GM12878 (cell line): ENCODE results near the gene FBXW8. TPM values are rescaled to one million over a fixed set of nuclear protein-coding genes. Genes with fewer than 3 reads are reported as not detected.

ENCODE experiments used
- ATAC-seq: fragments of 200-7000 bp; cut with Tn5 transposase; 3 replicates; pipeline ENCODE4 v1.9.1; 2020; ENCODE audit warnings: mild to moderate bottlenecking, moderate library complexity
- BruUV-seq: library from RNA; stranded (reverse); fragments of 400-500 nt; replicated peaks from 2 replicates; lab custom pipeline; 2021; lab: Mats Ljungman, UMichigan
- CTCF ChIA-PET: fragments of 300-600 bp; sonication (Branson Sonifier 250); formaldehyde crosslinking; extraction: SDS; loops from one replicate; lab custom pipeline; 2021; ENCODE audit warnings: inconsistent platforms; lab: Yijun Ruan, JAX
- POLR2A ChIA-PET: fragments of 350-600 bp; formaldehyde crosslinking; extraction: SDS; loops from one replicate; lab custom pipeline; 2021; ENCODE audit warnings: inconsistent platforms; lab: Charles Lee
- RAD21 ChIA-PET: fragments of 300-600 bp; sonication (Branson Sonifier 250); formaldehyde crosslinking; loops from one replicate; lab custom pipeline; 2023; ENCODE audit warnings: antibody characterized with exemption; ENCODE audit not compliant: unreplicated experiment; lab: Charles Lee
- SMC1A ChIA-PET: fragments of 300-600 bp; sonication (Branson Sonifier 250); formaldehyde crosslinking; loops from one replicate; lab custom pipeline; 2023; ENCODE audit not compliant: unreplicated experiment, uncharacterized antibody; lab: Charles Lee
- DNase-seq: peaks from one replicate; pipeline ENCODE4 v3.0.0-alpha.2; 2011; ENCODE audit warnings: low read depth, low spot score
- FAIRE-seq: peaks from 3 replicates; lab custom pipeline; 2011; peaks lifted over from hg19 to GRCh38; lab: Jason Lieb, UNC
- H2AFZ ChIP-seq: 2 replicates; pipeline ENCODE4 v1.6.0; 2011; ENCODE audit warnings: low read depth, low read length, control low read depth; ENCODE audit not compliant: control insufficient read depth
- H3K27ac ChIP-seq: 2 replicates; pipeline ENCODE4 v1.5.1; 2011; ENCODE audit warnings: control low read depth; ENCODE audit not compliant: control insufficient read depth, insufficient read depth
- H3K27me3 ChIP-seq, 2 experiments: replicated peaks in 1 of 2; 2 replicates each; pipeline versions ENCODE4 v1.6.0 to v1.6.1; 2011; ENCODE audit warnings: low read length in 1 of 2; ENCODE audit not compliant: control insufficient read depth in 2 of 2, insufficient read depth in 2 of 2
- H3K36me3 ChIP-seq, 2 experiments: 2 replicates each; pipeline ENCODE4 v1.5.1; 2011; ENCODE audit warnings: low read length in 1 of 2; ENCODE audit not compliant: control insufficient read depth in 2 of 2, insufficient read depth in 2 of 2
- H3K4me1 ChIP-seq: 2 replicates; pipeline ENCODE4 v1.6.1; 2011; ENCODE audit warnings: mild to moderate bottlenecking, low read length, moderate library complexity, mixed read lengths; ENCODE audit not compliant: control insufficient read depth, insufficient read depth
- H3K4me2 ChIP-seq: 2 replicates; pipeline ENCODE4 v1.6.0; 2011; ENCODE audit warnings: control low read depth; ENCODE audit not compliant: control insufficient read depth, insufficient read depth
- H3K4me3 ChIP-seq: fragments of 200-600 bp; sonication (generic); 2 replicates; pipeline ENCODE4 v1.5.1; 2016
- H3K79me2 ChIP-seq: 2 replicates; pipeline ENCODE4 v1.6.0; 2011; ENCODE audit warnings: low read length; ENCODE audit not compliant: control insufficient read depth, insufficient read depth
- H3K9ac ChIP-seq: 2 replicates; pipeline ENCODE4 v1.8.0; 2011; ENCODE audit warnings: low read length, control low read depth, mixed read lengths; ENCODE audit not compliant: control insufficient read depth, insufficient read depth
- H3K9me3 ChIP-seq: replicated peaks from 3 replicates; pipeline ENCODE4 v1.5.1; 2011; ENCODE audit warnings: mild to moderate bottlenecking, low read length; ENCODE audit not compliant: control insufficient read depth, insufficient read depth
- H4K20me1 ChIP-seq: 2 replicates; pipeline ENCODE4 v1.6.0; 2011; ENCODE audit not compliant: control insufficient read depth, insufficient read depth
- CEBPB ChIP-seq, 2 experiments: fragments of 150-350 bp in 1 of 2; IDR thresholded peaks; 2 replicates each; pipeline ENCODE4 v1.6.1; 2012 to 2014; ENCODE audit warnings: low read depth in 2 of 2, low read length in 2 of 2, borderline replicate concordance in 1 of 2, inconsistent platforms in 1 of 2
- NFXL1 ChIP-seq: fragments of 450-650 bp; IDR thresholded peaks from 2 replicates; pipeline ENCODE4 v1.6.1; 2017; ENCODE audit warnings: antibody characterized with exemption, mild to moderate bottlenecking, borderline replicate concordance
- NR2F1 ChIP-seq: fragments of 450-650 bp; conservative IDR thresholded peaks from 2 replicates; pipeline ENCODE4 v1.6.1; 2017; ENCODE audit warnings: mild to moderate bottlenecking
- SIX5 ChIP-seq: IDR thresholded peaks from 2 replicates; pipeline ENCODE4 v1.6.1; 2011; ENCODE audit warnings: mild to moderate bottlenecking, low read depth, low read length, moderate library complexity; ENCODE audit not compliant: severe bottlenecking
- STAT3 ChIP-seq: IDR thresholded peaks from 2 replicates; pipeline ENCODE4 v1.6.1; 2011; ENCODE audit warnings: low read depth, low read length, improper control_type of control experiment
- WRNIP1 ChIP-seq: IDR thresholded peaks from 2 replicates; pipeline ENCODE4 v1.6.1; 2011; ENCODE audit warnings: low read depth, low read length, improper control_type of control experiment, borderline replicate concordance
- YBX1 ChIP-seq: fragments of 450-650 bp; IDR thresholded peaks from 2 replicates; pipeline ENCODE4 v1.6.1; 2016; ENCODE audit warnings: antibody characterized with exemption
- YY1 ChIP-seq: IDR thresholded peaks from 2 replicates; pipeline ENCODE4 v1.6.1; 2011; ENCODE audit warnings: low read depth, mild to moderate bottlenecking, low read length
- WGBS: methylation state at CpG from one replicate; pipeline ENCODE4 v1.1.6; 2016; ENCODE audit warnings: low lambda C conversion rate; ENCODE audit not compliant: insufficient replicate concordance, insufficient coverage; ENCODE audit errors: missing lambda C conversion rate; 5-methylcytosine and 5-hydroxymethylcytosine counted together
- in situ Hi-C: fragments of 300-500 bp; cut with MboI; formaldehyde crosslinking; loops from 9 replicates; pipeline ENCODE4 v1.14.3; 2018; ENCODE audit warnings: mixed read lengths
- intact Hi-C: fragments of 100-400 bp; cut with micrococcal nuclease; formaldehyde crosslinking; loops from one replicate; pipeline ENCODE4 v1.14.2; 2022; ENCODE audit not compliant: unreplicated experiment
- polyA plus RNA-seq, 11 experiments: library from polyadenylated mRNA; depleted of rRNA in 4 of 11; unstranded in 6 of 11; stranded (reverse) in 5 of 11; fragments of >200 nt; fragmentation: Nextera tagmentation in 4 of 11; fragmentation: Illumina TruSeq in 1 of 11; extraction: Ambion mirVana in 4 of 11; extraction: Trizol in 1 of 11; gene quantifications; 1 replicate in 1 of 11; 2 replicates in 10 of 11; pipeline versions ENCODE4 v1.2.1 to v1.2.3, GENCODE V29; 2011 to 2016; ENCODE audit warnings: inconsistent platforms in 2 of 11, missing spikeins in 2 of 11, low read depth in 1 of 11
- total RNA-seq, 4 experiments: library from RNA; depleted of rRNA in 3 of 4; stranded (reverse); fragments of >200 nt in 3 of 4; fragmentation: Illumina TruSeq in 1 of 4; extraction: Trizol in 1 of 4; gene quantifications; 2 replicates each; pipeline versions ENCODE4 v1.2.1 to v1.2.3, GENCODE V29; 2013 to 2021
- TF ChIP-seq, protein P1 (sequence below): fragments of 450-650 bp; IDR thresholded peaks from 2 replicates; pipeline ENCODE4 v1.6.1; 2017; ENCODE audit warnings: mild to moderate bottlenecking, moderate library complexity
- TF ChIP-seq, protein P2 (sequence below): fragments of 450-650 bp; IDR thresholded peaks from 2 replicates; pipeline ENCODE4 v1.6.1; 2014; ENCODE audit warnings: mild to moderate bottlenecking

Gene FBXW8
- total and polyA plus RNA-seq, 10 of the 15 experiments (the other 5 are each of a cell fraction or from before 2014, with no cell fraction given): 0.49 to 7.5 (median 4.4) TPM

DNA sequence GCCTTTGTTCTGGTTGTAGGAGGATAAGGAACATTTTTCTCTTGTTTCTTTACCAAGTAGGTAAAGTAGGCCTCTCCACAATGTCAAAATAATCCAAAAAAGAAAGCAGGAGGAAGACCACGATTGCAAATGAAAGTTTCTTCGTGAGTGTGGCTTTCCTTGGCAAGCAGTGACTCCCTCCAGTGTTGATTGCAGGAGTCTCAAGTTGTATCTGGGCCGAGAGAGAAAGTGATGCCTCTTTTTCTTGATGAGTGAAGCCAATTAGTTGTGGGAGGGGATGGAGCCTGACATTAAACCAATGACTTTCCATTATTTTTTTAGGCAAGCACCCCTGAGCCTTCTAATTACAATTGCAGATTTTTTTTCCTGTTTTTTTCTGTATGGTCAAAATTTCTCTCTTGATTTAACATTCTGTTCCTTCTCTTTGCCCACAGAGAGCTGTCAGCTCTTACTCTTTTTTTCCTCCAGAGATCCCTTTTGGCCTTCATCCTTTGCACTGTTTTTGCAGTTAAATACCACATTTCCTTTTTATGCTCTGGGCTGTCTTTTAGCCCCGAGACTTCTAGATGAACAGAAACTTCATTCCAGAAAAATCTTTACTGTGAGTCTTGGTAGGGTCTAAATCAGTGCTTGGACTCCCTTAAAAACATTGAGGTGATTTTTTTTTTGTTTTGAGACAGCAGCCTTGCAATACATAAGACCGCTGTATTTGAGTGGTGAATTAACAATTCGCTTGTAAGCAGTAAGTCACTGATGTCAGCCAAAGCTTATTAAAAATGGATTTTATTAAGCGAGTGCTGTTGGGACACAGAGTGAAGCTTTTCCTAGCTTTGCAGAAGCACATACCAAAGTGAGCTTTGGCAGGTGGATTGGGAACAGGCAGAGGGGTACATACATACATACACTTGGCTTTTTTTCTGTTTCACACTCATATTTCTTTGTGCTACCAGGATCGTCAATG, 15.8 kb downstream of the FBXW8 start (continued):
- TF ChIP-seq, protein P1, sequence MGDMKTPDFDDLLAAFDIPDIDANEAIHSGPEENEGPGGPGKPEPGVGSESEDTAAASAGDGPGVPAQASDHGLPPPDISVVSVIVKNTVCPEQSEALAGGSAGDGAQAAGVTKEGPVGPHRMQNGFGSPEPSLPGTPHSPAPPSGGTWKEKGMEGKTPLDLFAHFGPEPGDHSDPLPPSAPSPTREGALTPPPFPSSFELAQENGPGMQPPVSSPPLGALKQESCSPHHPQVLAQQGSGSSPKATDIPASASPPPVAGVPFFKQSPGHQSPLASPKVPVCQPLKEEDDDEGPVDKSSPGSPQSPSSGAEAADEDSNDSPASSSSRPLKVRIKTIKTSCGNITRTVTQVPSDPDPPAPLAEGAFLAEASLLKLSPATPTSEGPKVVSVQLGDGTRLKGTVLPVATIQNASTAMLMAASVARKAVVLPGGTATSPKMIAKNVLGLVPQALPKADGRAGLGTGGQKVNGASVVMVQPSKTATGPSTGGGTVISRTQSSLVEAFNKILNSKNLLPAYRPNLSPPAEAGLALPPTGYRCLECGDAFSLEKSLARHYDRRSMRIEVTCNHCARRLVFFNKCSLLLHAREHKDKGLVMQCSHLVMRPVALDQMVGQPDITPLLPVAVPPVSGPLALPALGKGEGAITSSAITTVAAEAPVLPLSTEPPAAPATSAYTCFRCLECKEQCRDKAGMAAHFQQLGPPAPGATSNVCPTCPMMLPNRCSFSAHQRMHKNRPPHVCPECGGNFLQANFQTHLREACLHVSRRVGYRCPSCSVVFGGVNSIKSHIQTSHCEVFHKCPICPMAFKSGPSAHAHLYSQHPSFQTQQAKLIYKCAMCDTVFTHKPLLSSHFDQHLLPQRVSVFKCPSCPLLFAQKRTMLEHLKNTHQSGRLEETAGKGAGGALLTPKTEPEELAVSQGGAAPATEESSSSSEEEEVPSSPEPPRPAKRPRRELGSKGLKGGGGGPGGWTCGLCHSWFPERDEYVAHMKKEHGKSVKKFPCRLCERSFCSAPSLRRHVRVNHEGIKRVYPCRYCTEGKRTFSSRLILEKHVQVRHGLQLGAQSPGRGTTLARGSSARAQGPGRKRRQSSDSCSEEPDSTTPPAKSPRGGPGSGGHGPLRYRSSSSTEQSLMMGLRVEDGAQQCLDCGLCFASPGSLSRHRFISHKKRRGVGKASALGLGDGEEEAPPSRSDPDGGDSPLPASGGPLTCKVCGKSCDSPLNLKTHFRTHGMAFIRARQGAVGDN: no peak
- no peak for TF ChIP-seq NR2F1
- TF ChIP-seq YY1: no peak

DNA sequence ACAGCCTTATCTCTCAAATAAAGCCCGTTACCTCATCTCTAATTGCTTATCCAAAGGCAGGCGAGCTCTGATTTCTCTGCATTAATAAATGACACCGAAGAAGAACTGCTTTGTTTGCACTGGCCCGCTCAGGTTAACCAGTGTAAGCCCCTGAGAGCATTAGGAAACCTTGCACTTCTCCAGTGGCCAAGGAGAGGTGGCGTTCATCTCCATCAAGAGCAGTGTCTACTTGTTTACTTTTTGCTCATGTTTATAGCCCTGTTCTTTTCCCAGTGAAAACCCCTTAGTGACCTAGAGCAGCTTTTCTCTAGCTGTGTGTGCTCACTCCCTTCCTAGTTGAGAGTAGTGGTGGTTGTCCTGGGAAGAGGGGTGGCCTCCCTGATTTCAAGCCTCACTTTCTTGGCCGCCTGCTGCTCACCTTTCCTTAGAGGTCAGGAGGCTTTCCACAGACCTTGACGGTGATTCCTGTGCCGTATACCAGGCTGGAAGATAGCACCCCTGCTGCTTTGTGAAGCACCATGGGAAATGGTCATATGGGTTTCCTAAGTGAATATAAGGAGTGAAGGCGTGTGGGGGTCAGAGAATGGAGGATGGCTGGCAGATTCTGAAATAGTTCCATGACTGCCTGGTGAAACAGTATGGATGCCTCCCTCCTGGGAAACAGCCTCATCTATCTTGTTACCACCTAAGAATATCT, 16.6 kb downstream of the FBXW8 start:
- H3K27me3 ChIP-seq: no peaks in the 10 kb centered on the region
- ChIA-PET SMC1A (no interaction called here), POLR2A (no interaction called here)
- TF ChIP-seq SIX5 (no peak), YBX1 (no peak), WRNIP1 (no peak), CEBPB (IDR thresholded peaks at IDR 0.05; ENCODE audit: borderline replicate concordance in 1 of 2, low read depth in 2 of 2, low read length in 2 of 2) (no peak), NFXL1 (no peak), STAT3 (no peak)
- TF ChIP-seq, protein P2, sequence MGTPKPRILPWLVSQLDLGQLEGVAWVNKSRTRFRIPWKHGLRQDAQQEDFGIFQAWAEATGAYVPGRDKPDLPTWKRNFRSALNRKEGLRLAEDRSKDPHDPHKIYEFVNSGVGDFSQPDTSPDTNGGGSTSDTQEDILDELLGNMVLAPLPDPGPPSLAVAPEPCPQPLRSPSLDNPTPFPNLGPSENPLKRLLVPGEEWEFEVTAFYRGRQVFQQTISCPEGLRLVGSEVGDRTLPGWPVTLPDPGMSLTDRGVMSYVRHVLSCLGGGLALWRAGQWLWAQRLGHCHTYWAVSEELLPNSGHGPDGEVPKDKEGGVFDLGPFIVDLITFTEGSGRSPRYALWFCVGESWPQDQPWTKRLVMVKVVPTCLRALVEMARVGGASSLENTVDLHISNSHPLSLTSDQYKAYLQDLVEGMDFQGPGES: no peak
- TF ChIP-seq, all 136 proteins: peak for 0
- Histone ChIP-seq H3K36me3 (peaks cover 0 to 3% of the 10 kb centered on the region in 2 experiments; a peak in 1 of 4 replicates), H3K9me3 (no peaks in the 10 kb centered on the region), H3K79me2 (no peaks in the 10 kb centered on the region), H3K4me1 (peaks cover 21% of the 10 kb centered on the region), H2AFZ (no peak overlapping the region), H3K27ac (no peak overlapping the region), H4K20me1 (peaks cover 5% of the 10 kb centered on the region; the same call in 1 of the 2 replicates), H3K4me3 (no peak overlapping the region), H3K9ac (no peak overlapping the region), H3K4me2 (no peak overlapping the region)
- intact Hi-C loops: no loop called here
- FAIRE-seq: no peak
- no peak for DNase-seq
- BruUV-seq: no TSS peak
- ATAC-seq: no peak
- ChIA-PET CTCF (interaction anchor here (0.6 kb wide), 2 partner anchors 94 to 233 kb away, joined by 3 read pairs; no protein-coding TSS in a partner anchor), RAD21 (no interaction called here)
- 81% methylated on average over 9 of the region's 9 CpGs for WGBS
- in situ Hi-C loops: no loop called here
